Heart left ventricle (tissue), 13 donors: ENCODE data around the gene POLR3A.

Experiments
- CTCF ChIP-seq, 12 donors: fragments of 200-600 bp; sonication (generic) in 4 of 12; IDR thresholded peaks; one replicate each; pipeline versions ENCODE4 v1.5.0 to v1.8.0; 2018 to 2022; ENCODE audit warnings: antibody characterized with exemption in 12 of 12, mild to moderate bottlenecking in 5 of 12
- POLR2A ChIP-seq, 2 donors: fragments of 450-650 bp; IDR thresholded peaks; one replicate each; pipeline ENCODE4 v1.6.1; 2017; ENCODE audit warnings: antibody characterized with exemption in 2 of 2, mild to moderate bottlenecking in 2 of 2, moderate library complexity in 2 of 2
- donor health status: ischemic (EF 13 %, LVEDD 7.1; RV severe dilation, severe dysfunction).
- donor health status: DM: no; HTN: yes; CAD: no.
- donor health status: DM: no; HTN: no; CAD: no.
- donor health status: ischemic (EF 25% LVEDD 6.9; RV normal size, moderate dysfunction).
- donor health status: ischemic (EF 25% LVEDD 5.7; RV mildly dilated, moderate dysfunction).
- donor health status: ischemic (EF 35%, LVEDD 5.7; RV mildly dilated, moderate dysfunction).
- donor health status: nonischemic (EF 11% LVEDD 7.7; RV severe dilation, severe dysfunction).
- donor health status: DM: yes; HTN: yes; CAD: no.
- donor health status: PGD.
- donor health status: ischemic (EF 29% LVEDD 5.4; RV normal size, mild dysfunction).
- donor health status: nonischemic (EF 23%, LVEDD 6.1; RV moderate dilation, normal function).

DNA sequence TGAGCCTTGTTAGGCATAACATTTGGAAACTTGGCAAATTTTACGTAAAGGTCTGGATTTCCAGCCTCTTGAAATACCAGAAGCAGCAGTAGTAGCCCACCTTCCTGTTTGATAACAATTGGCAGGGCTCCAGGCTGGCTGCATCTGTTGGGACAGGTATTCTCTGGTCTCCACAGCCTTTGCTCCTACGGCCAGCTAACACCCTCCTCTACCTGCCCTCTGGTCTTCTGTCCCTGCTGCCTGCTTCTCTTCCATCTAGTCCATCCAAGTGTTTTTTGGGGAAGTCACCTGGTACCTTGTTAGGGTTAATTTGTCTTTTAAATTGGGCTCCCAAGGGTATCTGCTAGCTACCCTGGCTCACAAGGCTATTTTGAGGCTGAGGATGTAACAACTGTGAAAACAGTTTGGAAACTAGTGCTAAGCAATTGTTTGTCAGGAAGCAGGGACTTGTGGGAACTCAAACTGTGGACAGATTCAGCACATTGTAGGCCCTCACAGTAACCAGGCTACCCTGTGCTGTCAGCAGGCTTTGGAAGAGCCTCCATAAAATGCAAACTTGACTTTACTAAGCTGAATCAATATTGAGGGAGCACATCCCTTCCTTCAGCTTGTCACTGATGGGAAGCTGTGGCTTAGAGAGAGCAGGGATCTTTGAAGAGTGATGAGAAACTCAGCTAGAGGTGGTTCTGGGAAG is 12.9 kb upstream of the POLR3A start:
- TF ChIP-seq CTCF (IDR thresholded peaks at IDR 0.05) (no peak), POLR2A (IDR thresholded peaks at IDR 0.05) (no peak)
